ENCODE data around the gene C1orf21.

C1orf21 gene

GRCh38 chr1:184416481-184416880, 29.7 kb downstream of the C1orf21 start:
- DNase-seq (ENCODE audit: low spot score), result no peak

GRCh38 chr1:184416946-184417345, 30.1 kb downstream of the C1orf21 start:
- no peak for DNase-seq (ENCODE audit: low spot score)

GRCh38 chr1:184417916-184418315, 31.1 kb downstream of the C1orf21 start:
- DNase-seq (ENCODE audit: low spot score), result no peak

GRCh38 chr1:184418652-184419349, 32.0 kb downstream of the C1orf21 start:
- no peak for DNase-seq (ENCODE audit: low spot score)

- no peak for DNase-seq (ENCODE audit: low spot score)
Observed at GRCh38 chr1:184419350-184420161, 32.7 kb downstream of the C1orf21 start.

- DNase-seq (ENCODE audit: low spot score), result no peak
Observed at GRCh38 chr1:184422490-184423233, 35.8 kb downstream of the C1orf21 start.

GRCh38 chr1:184423649-184424048, 36.8 kb downstream of the C1orf21 start:
- DNase-seq (ENCODE audit: low spot score), result no peak

- no peak for DNase-seq (ENCODE audit: low spot score)
Observed at GRCh38 chr1:184424157-184424556, 37.3 kb downstream of the C1orf21 start.

- no peak for DNase-seq (ENCODE audit: low spot score)
Observed at GRCh38 chr1:184424945-184425344, 38.1 kb downstream of the C1orf21 start.

GRCh38 chr1:184425449-184426277, 38.8 kb downstream of the C1orf21 start:
- DNase-seq (ENCODE audit: low spot score), result no peak

- DNase-seq (ENCODE audit: low spot score), result no peak
Observed at GRCh38 chr1:184426278-184426674, 39.4 kb downstream of the C1orf21 start.

- no peak for DNase-seq (ENCODE audit: low spot score)
Observed at GRCh38 chr1:184427722-184428121, 40.9 kb downstream of the C1orf21 start.

GRCh38 chr1:184428604-184429003, 41.8 kb downstream of the C1orf21 start:
- DNase-seq (ENCODE audit: low spot score), result no peak

GRCh38 chr1:184429335-184429734, 42.5 kb downstream of the C1orf21 start:
- no peak for DNase-seq (ENCODE audit: low spot score)

- no peak for DNase-seq (ENCODE audit: low spot score)
Observed at GRCh38 chr1:184433956-184434502, 47.2 kb downstream of the C1orf21 start.

GRCh38 chr1:184437291-184437690, 50.5 kb downstream of the C1orf21 start:
- DNase-seq (ENCODE audit: low spot score), result no peak

- DNase-seq (ENCODE audit: low spot score), result no peak
Observed at GRCh38 chr1:184438363-184438762, 51.5 kb downstream of the C1orf21 start.

- no peak for DNase-seq (ENCODE audit: low spot score)
Observed at GRCh38 chr1:184442260-184442659, 55.4 kb downstream of the C1orf21 start.

GRCh38 chr1:184443201-184443600, 56.4 kb downstream of the C1orf21 start:
- no peak for DNase-seq (ENCODE audit: low spot score)

- no peak for DNase-seq (ENCODE audit: low spot score)
Observed at GRCh38 chr1:184443624-184444023, 56.8 kb downstream of the C1orf21 start.

GRCh38 chr1:184445997-184446396, 59.2 kb downstream of the C1orf21 start:
- DNase-seq (ENCODE audit: low spot score), result no peak
